ENCODE results near the gene SIK1.

SIK1 gene

GRCh38 chr21:43372663-43373361 lies 54.1 kb downstream of the SIK1 start:
- in situ Hi-C loops (cut with HindIII; ENCODE audit: low sequenced_read_pairs), result no loop called here
- no peak overlapping the region for H3K4me3 ChIP-seq (ENCODE audit: low read depth, low read length)
- DNase-seq (ENCODE audit: low read depth, low spot score), result no peak
- no peak for TF ChIP-seq CTCF (IDR thresholded peaks at IDR 0.05; ENCODE audit: low read depth, low read length)

GRCh38 chr21:43371786-43372185 lies 55.1 kb downstream of the SIK1 start:
- TF ChIP-seq CTCF (IDR thresholded peaks at IDR 0.05; ENCODE audit: low read depth, low read length), result no peak
- H3K4me3 ChIP-seq (ENCODE audit: low read depth, low read length), result no peak overlapping the region
- DNase-seq (ENCODE audit: low read depth, low spot score), result no peak
- in situ Hi-C loops (cut with HindIII; ENCODE audit: low sequenced_read_pairs), result no loop called here

GRCh38 chr21:43370888-43371570 lies 55.9 kb downstream of the SIK1 start:
- in situ Hi-C loops (cut with HindIII; ENCODE audit: low sequenced_read_pairs), result no loop called here
- no peak for DNase-seq (ENCODE audit: low read depth, low spot score)
- H3K4me3 ChIP-seq (ENCODE audit: low read depth, low read length), result no peak overlapping the region
- TF ChIP-seq CTCF (IDR thresholded peaks at IDR 0.05; ENCODE audit: low read depth, low read length), result no peak

GRCh38 chr21:43370091-43370658 lies 56.8 kb downstream of the SIK1 start:
- in situ Hi-C loops (cut with HindIII; ENCODE audit: low sequenced_read_pairs), result no loop called here
- DNase-seq (ENCODE audit: low read depth, low spot score), result peak; percentile 7
- TF ChIP-seq CTCF (IDR thresholded peaks at IDR 0.05; ENCODE audit: low read depth, low read length), result no peak
- no peak overlapping the region for H3K4me3 ChIP-seq (ENCODE audit: low read depth, low read length)

GRCh38 chr21:43369596-43370090 lies 57.3 kb downstream of the SIK1 start:
- no peak for DNase-seq (ENCODE audit: low read depth, low spot score)
- no peak overlapping the region for H3K4me3 ChIP-seq (ENCODE audit: low read depth, low read length)
- no peak for TF ChIP-seq CTCF (IDR thresholded peaks at IDR 0.05; ENCODE audit: low read depth, low read length)
- in situ Hi-C loops (cut with HindIII; ENCODE audit: low sequenced_read_pairs), result no loop called here

- in situ Hi-C loops (cut with HindIII; ENCODE audit: low sequenced_read_pairs), result no loop called here
- no peak for DNase-seq (ENCODE audit: low read depth, low spot score)
- no peak overlapping the region for H3K4me3 ChIP-seq (ENCODE audit: low read depth, low read length)
These were observed 57.8 kb downstream of the SIK1 start for GRCh38 chr21:43369124-43369523.

More at GRCh38 chr21:43369124-43369523, 57.8 kb downstream of the SIK1 start:
- TF ChIP-seq CTCF (IDR thresholded peaks at IDR 0.05; ENCODE audit: low read depth, low read length), result no peak

All from astrocyte of the spinal cord (primary cell).